ENCODE measurements around the gene MANEAL.

MANEAL gene

GRCh38 chr1:37782491-37782890 lies 11.2 kb upstream of the MANEAL start:
- DNase-seq (ENCODE audit: low read depth in 1 of 2, low spot score in 1 of 2): no peak

GRCh38 chr1:37792943-37793686 lies 532 bp upstream of the MANEAL start:
- DNase-seq (ENCODE audit: low read depth in 1 of 2, low spot score in 1 of 2): no peak

- no peak for DNase-seq (ENCODE audit: low read depth in 1 of 2, low spot score in 1 of 2)
Observed at GRCh38 chr1:37794372-37795339, 1.0 kb downstream of the MANEAL start.

GRCh38 chr1:37795340-37796125 lies 1.9 kb downstream of the MANEAL start:
- DNase-seq (ENCODE audit: low read depth in 1 of 2, low spot score in 1 of 2): peak in 1 of 2 donors; percentile 25

GRCh38 chr1:37797750-37798345 lies 4.2 kb downstream of the MANEAL start:
- no peak for DNase-seq (ENCODE audit: low read depth in 1 of 2, low spot score in 1 of 2)

GRCh38 chr1:37802439-37802838 lies 8.8 kb downstream of the MANEAL start:
- DNase-seq (ENCODE audit: low read depth in 1 of 2, low spot score in 1 of 2): no peak

- no peak for DNase-seq (ENCODE audit: low read depth in 1 of 2, low spot score in 1 of 2)
Observed at GRCh38 chr1:37807220-37807554, 13.5 kb downstream of the MANEAL start.

- DNase-seq (ENCODE audit: low read depth in 1 of 2, low spot score in 1 of 2): peak; percentile 80 to 88
Observed at GRCh38 chr1:37807555-37808368, 14.1 kb downstream of the MANEAL start, which contains the start of the genes C1orf122 and YRDC. C1orf122 (plus strand) TSS chr1:37807790; CDS start chr1:37808405, 615 bp downstream. YRDC (minus strand) TSS chr1:37808208; CDS start chr1:37808180, 28 bp downstream.

GRCh38 chr1:37808369-37809319 lies 15.0 kb downstream of the MANEAL start:
- no peak for DNase-seq (ENCODE audit: low read depth in 1 of 2, low spot score in 1 of 2)

GRCh38 chr1:37809942-37810341 lies 16.3 kb downstream of the MANEAL start:
- DNase-seq (ENCODE audit: low read depth in 1 of 2, low spot score in 1 of 2): no peak

- DNase-seq (ENCODE audit: low read depth in 1 of 2, low spot score in 1 of 2): peak; percentile 39 to 44
Observed at GRCh38 chr1:37811027-37811655, 17.5 kb downstream of the MANEAL start.

- DNase-seq (ENCODE audit: low read depth in 1 of 2, low spot score in 1 of 2): no peak
Observed at GRCh38 chr1:37813529-37814145, 20.0 kb downstream of the MANEAL start.

- DNase-seq (ENCODE audit: low read depth in 1 of 2, low spot score in 1 of 2): no peak
Observed at GRCh38 chr1:37814252-37814651, 20.6 kb downstream of the MANEAL start.

GRCh38 chr1:37817481-37817880 lies 23.8 kb downstream of the MANEAL start:
- no peak for DNase-seq (ENCODE audit: low read depth in 1 of 2, low spot score in 1 of 2)

- DNase-seq (ENCODE audit: low read depth in 1 of 2, low spot score in 1 of 2): no peak
Observed at GRCh38 chr1:37821481-37821880, 27.8 kb downstream of the MANEAL start.

- no peak for DNase-seq (ENCODE audit: low read depth in 1 of 2, low spot score in 1 of 2)
Observed at GRCh38 chr1:37822906-37823815, 29.5 kb downstream of the MANEAL start.

- no peak for DNase-seq (ENCODE audit: low read depth in 1 of 2, low spot score in 1 of 2)
Observed at GRCh38 chr1:37824001-37824400, 30.4 kb downstream of the MANEAL start.

All from stimulated activated CD4-positive, alpha-beta T cell treated with anti-CD3 and anti-CD28 coated beads, Interleukin-15, amount 100 ng/mL, for 1 hour (primary cell).